GM19397 (cell line): ENCODE data around the gene TAF6.

Experiments used
- ATAC-seq: cut with Tn5 transposase; IDR thresholded peaks from one replicate; pipeline ENCODE4 v1.9.1; 2021; ENCODE audit warnings: mild to moderate bottlenecking, moderate library complexity; ENCODE audit not compliant: unreplicated experiment

TAF6 gene

DNA sequence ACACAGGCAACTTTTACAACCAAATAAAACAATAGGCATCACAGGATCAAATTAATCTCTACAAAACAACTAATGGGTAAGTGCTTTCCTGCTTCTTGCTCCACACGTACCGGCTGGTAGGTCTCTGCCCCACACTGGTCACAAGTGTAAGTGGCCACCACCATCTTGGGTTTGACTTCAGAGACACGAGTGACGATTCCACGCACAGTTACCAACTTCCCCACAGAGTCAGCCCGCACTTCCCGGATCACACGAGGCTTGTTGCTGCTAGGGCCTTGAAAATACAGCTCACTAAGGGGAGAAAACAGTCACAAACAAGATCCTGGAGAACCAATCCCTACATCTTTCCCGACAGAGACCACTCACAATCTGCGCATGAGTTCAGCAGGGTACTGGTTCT is 20.2 kb downstream of the TAF6 start:
- no peak for ATAC-seq

GRCh38 chr7:100095704-100096103 is 23.5 kb downstream of the TAF6 start:
- no peak for ATAC-seq

DNA sequence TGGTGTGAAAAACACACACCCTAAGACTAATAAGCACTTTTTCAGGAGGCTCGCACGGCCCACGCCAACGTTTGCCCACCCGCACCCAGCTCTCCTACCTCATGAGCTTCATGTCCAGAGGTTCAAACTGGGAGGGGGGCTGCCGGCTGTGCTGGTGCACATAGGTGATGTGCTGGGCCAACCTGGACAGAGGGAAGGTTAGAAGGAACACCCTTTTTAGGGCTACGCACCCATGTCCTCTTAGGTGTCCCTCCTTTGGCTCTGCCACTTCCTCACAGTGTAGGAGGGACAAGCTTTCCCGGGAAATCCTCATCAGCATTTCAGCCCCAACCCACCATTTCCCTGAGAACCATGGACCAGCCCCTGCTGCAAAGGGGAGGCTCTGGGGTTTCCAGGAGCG is 23.9 kb downstream of the TAF6 start:
- ATAC-seq, result no peak

DNA sequence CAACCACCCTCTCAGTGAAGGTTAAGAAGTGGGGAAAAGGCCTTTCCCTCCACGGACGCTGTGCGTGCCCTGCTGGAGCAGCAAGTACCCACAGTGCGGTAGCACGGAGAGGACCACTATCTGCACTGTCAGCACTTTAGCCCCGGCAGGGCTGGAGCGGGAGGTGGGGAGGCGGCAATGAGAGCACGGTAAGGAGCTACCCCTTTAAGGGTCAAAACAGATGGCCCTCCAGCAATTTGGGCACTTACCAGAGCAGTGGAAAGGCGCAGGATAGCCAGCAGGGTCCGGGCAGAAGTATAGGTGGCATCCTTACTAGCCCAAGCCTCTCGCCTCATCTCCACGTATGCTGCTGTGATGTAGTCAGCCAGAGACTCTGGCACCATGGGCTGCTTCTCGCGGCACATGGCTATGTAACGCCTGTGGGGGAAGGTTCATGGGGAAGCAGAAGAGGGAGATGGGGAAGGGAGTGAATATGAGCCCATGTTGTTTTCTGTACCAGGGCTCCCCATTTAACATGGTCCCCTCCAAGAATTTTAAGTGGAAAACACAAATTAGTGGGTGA is 25.2 kb downstream of the TAF6 start:
- no peak for ATAC-seq

DNA sequence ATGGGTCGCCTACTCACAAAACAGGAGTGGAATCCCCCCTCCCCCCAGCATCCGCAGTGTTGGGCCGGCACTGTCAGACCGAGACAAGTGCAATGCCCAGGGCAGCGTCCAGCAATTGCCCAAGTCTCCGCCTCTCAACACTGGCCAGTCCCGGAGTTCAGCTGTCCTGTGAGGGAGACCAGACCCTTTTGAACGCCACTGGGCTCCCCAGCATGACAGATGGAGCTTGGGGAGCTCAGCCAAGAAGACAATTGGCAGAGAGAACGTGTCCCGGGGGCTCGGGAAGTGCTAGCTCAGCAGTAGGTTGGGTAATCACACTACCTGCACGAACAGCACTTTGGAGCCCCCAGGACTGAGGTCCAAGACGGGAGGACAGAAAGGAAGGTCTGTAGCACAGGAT is 25.7 kb downstream of the TAF6 start:
- ATAC-seq, result no peak

- ATAC-seq, result no peak
Measured at GRCh38 chr7:100093054-100093453, 26.1 kb downstream of the TAF6 start.

DNA sequence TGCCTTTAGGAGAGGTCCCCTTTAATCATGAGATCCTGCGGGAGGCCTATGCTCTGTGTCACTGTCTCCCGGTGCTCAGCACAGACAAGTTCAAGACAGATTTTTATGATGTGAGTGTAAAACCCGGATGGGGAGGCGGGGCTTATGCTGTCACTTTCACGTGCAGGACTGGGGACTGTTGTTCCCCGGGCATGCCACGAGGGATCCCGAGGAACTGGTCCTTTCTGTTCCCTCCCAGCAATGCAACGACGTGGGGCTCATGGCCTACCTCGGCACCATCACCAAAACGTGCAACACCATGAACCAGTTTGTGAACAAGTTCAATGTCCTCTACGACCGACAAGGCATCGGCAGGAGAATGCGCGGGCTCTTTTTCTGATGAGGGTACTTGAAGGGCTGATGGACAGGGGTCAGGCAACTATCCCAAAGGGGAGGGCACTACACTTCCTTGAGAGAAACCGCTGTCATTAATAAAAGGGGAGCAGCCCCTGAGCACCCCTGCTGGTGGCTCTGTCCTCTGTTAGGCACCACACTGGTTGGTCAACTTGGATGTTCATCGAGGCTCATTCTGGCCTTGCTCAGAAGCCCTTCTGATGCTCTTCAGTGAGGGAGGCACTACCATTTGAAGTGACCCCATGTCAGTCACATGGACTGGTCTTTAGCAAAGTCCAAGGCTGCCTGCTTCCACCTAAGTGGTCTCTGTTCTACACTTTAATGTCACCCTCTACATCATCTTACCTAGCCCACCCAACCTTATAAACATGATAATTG is 27.6 kb downstream of the TAF6 start:
- ATAC-seq, result no peak

DNA sequence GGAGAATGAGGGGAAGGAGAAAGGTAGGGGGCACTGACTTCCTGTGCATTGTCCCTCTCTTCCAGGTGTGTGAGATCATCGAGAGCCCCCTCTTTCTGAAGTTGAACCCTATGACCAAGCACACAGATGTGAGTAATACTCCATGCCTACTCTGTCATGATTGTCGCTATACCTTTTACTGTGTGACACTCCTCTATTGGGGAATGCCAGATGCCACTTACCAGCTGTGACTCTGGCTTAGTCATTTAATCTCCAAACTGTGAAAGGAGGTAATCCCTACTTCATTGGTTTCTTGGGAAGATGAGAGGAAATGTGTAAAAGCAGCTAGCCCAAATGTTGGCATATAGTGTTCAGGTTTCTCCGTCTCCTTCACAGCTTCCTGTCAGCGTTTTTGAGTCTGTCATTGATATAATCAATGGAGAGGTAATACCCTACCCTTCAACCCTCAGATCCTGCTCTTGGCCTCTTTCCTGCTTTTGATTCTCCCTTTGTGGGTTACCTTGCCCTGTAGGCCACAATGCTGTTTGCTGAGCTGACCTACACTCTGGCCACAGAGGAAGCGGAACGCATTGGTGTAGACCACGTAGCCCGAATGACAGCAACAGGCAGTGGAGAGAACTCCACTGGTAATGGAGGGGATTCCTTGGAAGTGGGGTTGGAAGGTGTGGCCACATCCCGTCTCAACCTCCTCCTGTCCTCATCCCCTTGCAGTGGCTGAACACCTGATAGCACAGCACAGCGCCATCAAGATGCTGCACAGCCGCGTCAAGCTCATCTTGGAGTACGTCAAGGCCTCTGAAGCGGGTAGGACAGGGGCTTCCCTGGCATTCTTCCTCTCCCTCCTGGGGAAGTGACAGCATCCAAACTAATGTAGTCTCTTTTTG is 28.4 kb downstream of the TAF6 start:
- no peak for ATAC-seq

DNA sequence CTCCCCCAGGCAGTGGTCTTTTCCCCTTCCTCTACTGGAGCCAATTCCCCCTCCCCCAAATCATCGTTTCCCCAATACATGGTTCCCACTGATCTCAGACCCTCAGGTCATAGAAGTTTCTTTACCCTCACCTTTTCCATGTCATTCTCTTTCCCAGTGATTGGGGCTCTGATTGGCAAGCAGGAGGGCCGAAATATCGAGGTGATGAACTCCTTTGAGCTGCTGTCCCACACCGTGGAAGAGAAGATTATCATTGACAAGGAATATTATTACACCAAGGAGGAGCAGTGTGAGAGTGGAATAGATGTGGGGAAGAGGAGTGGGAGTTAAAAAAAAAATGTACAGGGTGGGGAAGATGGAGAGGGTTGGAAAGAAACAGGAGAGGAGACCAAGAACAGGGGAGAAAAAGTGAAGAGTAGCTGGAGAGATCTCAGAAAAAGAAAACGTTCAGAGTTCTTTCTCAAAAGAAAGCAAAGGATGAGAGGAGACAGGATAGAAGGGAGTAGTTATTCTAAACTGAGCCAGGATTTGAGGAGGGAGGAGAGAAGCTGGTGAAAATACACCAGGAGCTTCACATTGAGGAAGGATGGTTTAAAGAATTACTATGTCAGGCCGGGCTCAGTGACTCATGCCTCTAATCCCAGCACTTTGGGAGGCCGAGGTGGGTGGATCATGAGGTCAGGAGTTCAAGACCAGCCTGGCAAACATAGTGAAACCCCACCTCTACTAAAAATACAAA is 29.5 kb downstream of the TAF6 start:
- no peak for ATAC-seq

DNA sequence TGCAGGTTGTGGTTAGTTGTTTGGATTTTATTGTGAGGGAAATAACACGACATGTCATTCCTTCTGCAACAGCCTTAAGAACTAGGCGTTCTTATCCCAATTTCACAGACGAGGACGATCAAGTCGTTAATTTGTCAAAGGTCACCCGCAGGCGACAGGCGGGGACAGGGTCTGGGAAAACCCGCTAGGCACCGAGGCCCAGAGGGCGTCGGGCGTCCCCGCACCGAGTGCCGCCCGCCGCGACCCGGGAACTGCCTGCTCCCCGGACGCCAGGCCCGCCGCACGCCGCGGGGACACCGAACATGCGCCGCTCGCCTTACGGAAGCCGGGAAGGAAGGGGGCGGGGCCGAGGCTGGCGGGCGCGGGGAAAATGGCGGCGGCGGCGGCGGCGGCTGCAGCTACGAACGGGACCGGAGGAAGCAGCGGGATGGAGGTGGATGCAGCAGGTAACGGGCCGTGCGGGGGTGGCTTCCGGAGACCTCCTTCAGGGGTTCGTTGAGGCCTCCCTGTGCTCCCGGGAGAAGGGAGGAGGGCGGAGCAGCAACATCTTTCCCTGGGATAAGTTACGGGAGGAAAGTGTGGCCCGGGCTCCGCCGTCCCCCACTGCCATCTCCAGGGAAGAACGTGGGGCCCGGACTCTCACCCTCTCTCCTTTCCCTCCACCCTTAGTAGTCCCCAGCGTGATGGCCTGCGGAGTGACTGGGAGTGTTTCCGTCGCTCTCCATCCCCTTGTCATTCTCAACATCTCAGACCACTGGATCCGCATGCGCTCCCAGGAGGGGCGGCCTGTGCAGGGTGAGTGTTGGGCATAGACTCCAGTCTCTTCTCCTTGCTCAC is 30.3 kb downstream of the TAF6 start, which contains the start of gene COPS6:
Gene COPS6, plus strand, starts transcription at position 349 of the 837 bp plus-strand sequence. Its CDS starts 22 bp downstream, at position 371.
- ATAC-seq, result no peak

DNA sequence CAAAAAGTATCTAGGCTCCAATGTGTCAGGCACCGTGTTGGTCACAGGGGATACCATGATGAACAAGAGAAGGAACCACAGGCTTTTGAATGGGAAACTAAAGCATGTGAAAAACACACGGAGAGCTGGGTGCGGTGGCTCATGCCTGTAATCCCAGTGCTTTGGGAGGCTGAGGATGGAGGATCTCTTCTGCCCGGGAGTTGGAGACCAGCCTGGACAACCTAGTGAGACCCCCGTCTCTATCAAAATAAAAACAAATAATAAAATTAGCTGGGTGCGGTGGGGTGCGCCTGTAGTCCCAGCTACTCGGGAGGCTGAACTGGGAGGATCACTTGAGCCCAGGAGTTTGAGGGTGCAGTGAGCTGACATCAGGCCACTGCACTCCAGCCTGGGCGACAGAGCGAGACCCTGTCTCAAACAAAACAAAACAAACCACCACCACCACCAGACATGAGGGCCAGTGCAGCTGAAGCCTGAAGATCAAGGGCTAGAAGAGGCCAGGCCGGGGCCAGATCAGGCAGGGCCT is 31.0 kb downstream of the TAF6 start:
- ATAC-seq, result no peak

DNA sequence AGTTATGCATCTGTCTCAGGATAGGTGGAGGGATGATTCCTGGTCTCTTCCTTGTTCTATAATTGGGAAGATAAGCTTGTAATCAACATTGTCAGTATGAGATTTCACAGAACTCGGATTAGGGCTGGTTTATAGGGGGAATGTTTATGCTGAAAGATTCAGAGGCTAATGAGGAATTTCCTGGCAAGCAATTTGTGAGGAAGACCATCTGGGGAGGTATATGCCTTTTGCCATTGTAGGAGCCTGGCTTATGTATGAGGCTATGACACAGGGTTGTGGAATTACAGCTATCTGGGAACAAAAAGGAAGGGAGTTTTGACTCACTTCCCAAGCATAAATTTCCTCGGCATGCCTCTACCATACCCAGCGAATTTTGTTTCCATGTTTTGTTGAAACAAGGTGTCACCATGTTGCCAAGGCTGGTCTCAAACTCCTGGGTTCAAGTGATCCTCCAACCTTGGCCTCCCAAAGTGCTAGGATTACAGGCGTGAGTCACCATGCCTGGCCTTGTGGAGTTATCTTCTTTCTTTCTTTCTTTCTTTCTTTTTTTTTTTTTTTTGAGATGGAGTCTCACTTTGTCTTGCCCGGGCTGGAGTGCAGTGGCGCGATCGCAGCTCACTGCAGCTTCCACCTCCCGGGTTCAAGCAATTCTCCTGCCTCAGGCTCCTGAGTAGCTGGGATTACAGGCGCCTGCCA is 32.0 kb downstream of the TAF6 start:
- ATAC-seq, result no peak

DNA sequence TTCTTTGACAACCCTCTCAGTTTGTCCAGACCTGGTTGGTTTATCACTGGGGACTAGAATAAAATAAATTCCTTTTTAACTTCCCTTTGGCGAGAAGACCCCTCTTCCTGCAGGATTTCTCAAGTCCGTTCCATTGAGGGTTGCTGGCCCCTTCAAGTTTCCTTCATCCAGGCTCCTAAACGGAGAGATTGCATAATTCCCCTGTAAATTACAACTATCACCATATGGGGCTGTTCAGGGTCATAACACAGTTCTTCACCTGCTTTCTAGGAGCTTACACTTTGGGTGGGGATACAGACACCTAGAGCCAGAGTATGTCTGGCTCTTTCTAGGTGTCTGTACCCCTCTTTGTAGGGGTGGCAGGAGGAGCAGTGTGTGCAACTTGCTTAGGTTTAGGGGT is 33.6 kb downstream of the TAF6 start:
- no peak for ATAC-seq

- no peak for ATAC-seq
Measured at GRCh38 chr7:100082978-100083377, 36.2 kb downstream of the TAF6 start.

GRCh38 chr7:100081535-100082102 is 37.5 kb downstream of the TAF6 start, which contains the start of gene ZNF3:
TSS of gene ZNF3 (minus strand) at chr7:100081723. CDS start at chr7:100077357, 4,366 bp downstream.
- ATAC-seq, result peak; percentile 78

DNA sequence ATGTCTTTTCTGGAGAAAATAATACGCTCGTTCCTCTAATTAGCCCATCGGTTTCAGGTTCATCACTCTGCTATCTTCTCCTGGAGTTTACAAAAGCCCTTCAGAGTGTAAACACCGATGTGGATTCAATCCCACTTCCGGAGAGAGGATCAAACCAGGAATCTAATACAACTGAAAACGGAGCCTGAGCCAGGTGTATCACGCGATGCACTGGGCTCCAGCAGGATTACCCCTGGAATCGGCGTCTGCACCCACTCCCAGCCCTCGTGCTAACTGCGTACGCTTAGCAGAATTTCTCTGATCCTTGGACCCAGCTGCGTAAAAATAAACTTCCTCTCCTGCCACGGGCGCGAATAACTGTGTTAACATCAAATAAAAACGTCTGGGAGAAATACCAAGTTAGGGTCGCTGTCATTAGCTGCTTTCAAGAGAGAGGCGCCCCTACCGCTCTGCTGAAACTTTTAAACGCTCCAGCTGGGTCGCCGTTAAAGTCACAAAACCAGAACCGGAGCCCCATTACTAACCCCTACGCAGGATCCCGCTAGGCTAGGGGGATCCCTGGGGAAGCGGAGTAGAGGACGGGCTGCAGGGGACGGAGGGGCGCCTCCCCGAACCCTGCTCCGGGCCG is 38.1 kb downstream of the TAF6 start:
- peak; percentile 2 for ATAC-seq

DNA sequence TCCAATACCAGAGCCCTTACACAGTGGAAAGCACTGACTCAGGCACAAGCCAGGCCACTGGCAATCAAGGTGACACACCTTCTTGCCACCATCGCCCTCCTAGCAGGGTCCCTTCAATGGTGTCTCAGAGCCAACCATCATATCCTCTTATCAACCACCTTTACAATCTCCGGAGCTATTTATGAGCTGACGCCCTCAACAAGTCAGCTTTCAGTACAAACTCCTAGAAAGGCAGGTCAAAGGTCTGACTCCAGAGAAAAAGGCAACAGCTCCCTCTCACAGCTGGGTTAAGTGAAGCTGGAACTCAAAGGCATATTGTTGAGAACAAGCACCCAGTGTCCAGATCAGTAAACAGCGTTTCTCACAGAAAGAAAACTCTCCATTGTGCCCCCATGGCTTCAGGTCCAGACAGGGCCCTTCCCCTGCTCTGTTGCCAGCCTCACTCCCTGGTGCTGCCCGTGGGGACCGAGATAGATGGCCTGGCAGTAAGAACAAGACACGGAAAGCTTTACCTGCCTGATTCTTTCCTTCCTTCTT is 40.1 kb downstream of the TAF6 start:
- no peak for ATAC-seq

DNA sequence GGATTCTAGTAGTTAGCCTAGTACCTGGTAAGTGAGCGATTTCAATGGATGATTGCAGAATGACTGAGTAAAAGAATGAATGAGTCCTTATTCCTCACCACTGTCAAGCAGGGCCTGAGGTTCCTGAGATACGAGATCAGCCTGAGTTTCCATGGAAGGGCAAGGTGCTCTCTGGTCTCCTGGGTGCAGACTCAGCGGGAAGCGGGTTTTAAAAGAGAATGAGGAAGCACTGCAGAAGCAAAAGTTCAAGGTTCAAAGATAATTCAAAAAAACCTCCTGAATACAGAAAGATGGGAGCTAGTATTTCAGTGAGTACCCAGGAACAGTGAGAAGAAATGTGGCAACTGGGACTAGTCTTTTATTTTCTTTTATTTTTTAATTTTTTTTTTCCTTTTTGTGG is 42.0 kb downstream of the TAF6 start:
- ATAC-seq, result no peak
